Neutrophil (primary cell): ENCODE results near the gene GIMAP5.

Experiments used
- H3K27ac ChIP-seq: fragments of 200-600 bp; sonication (generic); 2 replicates; pipeline ENCODE4 v1.5.1; 2016; ENCODE audit warnings: mild to moderate bottlenecking, moderate library complexity
- H3K27me3 ChIP-seq: fragments of 200-600 bp; sonication (generic); 2 replicates; pipeline ENCODE4 v1.6.0; 2016; ENCODE audit warnings: mild to moderate bottlenecking
- H3K36me3 ChIP-seq: fragments of 200-600 bp; sonication (generic); 2 replicates; pipeline ENCODE4 v1.5.1; 2017
- H3K4me1 ChIP-seq, 2 experiments: fragments of 200-600 bp in 1 of 2; sonication (generic) in 1 of 2; 1 replicate in 1 of 2; 2 replicates in 1 of 2; pipeline versions ENCODE4 v1.5.1 to v1.6.1; 2013 to 2016; ENCODE audit warnings: low read depth in 1 of 2, low read length in 1 of 2, mild to moderate bottlenecking in 1 of 2, moderate library complexity in 1 of 2; ENCODE audit not compliant: control insufficient read depth in 1 of 2, insufficient read depth in 1 of 2
- H3K4me3 ChIP-seq, 2 experiments: fragments of 200-600 bp in 1 of 2; sonication (generic) in 1 of 2; 1 replicate in 1 of 2; 2 replicates in 1 of 2; pipeline ENCODE4 v1.5.1; 2013 to 2016; ENCODE audit warnings: low read depth in 1 of 2, low read length in 1 of 2, mild to moderate bottlenecking in 1 of 2, moderate library complexity in 1 of 2
- H3K9me3 ChIP-seq: fragments of 200-600 bp; sonication (generic); 2 replicates; pipeline ENCODE4 v1.5.1; 2016
- CTCF ChIP-seq: fragments of 200-600 bp; sonication (generic); IDR thresholded peaks from 2 replicates; pipeline ENCODE4 v1.5.1; 2016; ENCODE audit warnings: antibody characterized with exemption

The GIMAP5 gene

GRCh38 chr7:150734254-150734653 is 3.0 kb upstream of the GIMAP5 start:
- Histone ChIP-seq H3K9me3 (no peaks in the 10 kb centered on the region), H3K36me3 (no peaks in the 10 kb centered on the region), H3K4me1 (peaks cover 9 to 10% of the 10 kb centered on the region in 2 experiments), H3K4me3 (no peak overlapping the region), H3K27me3 (peaks cover 19% of the 10 kb centered on the region), H3K27ac (no peak overlapping the region)
- no peak for TF ChIP-seq CTCF

- H3K9me3 ChIP-seq: no peaks in the 10 kb centered on the region
- no peak overlapping the region for H3K4me3 ChIP-seq
- no peak for TF ChIP-seq CTCF
- no peaks in the 10 kb centered on the region for H3K36me3 ChIP-seq
- H3K4me1 ChIP-seq: peaks cover 9 to 10% of the 10 kb centered on the region in 2 experiments
- no peak overlapping the region for H3K27ac ChIP-seq
- peaks cover 19% of the 10 kb centered on the region for H3K27me3 ChIP-seq
These were observed 1.4 kb upstream of the GIMAP5 start for GRCh38 chr7:150735596-150736358.

GRCh38 chr7:150736864-150737263 is 354 bp upstream of the GIMAP5 start:
- Histone ChIP-seq H3K4me3 (no peak overlapping the region), H3K9me3 (no peaks in the 10 kb centered on the region), H3K27ac (no peak overlapping the region), H3K4me1 (peaks cover 9 to 10% of the 10 kb centered on the region in 2 experiments), H3K27me3 (peaks cover 19% of the 10 kb centered on the region), H3K36me3 (no peaks in the 10 kb centered on the region)
- TF ChIP-seq CTCF: no peak

- TF ChIP-seq CTCF: no peak
- Histone ChIP-seq H3K4me1 (peaks cover 9 to 10% of the 10 kb centered on the region in 2 experiments), H3K27ac (no peak overlapping the region), H3K36me3 (no peaks in the 10 kb centered on the region), H3K9me3 (no peaks in the 10 kb centered on the region), H3K4me3 (no peak overlapping the region), H3K27me3 (peaks cover 19% of the 10 kb centered on the region)
These were observed 874 bp downstream of the GIMAP5 start for GRCh38 chr7:150738092-150738491.

GRCh38 chr7:150738591-150739001 is 1.4 kb downstream of the GIMAP5 start:
- H3K9me3 ChIP-seq: no peaks in the 10 kb centered on the region
- H3K4me3 ChIP-seq: no peak overlapping the region
- TF ChIP-seq CTCF: no peak

More at GRCh38 chr7:150738591-150739001, 1.4 kb downstream of the GIMAP5 start:
- Histone ChIP-seq H3K27ac (no peak overlapping the region), H3K36me3 (no peaks in the 10 kb centered on the region), H3K27me3 (peaks cover 19% of the 10 kb centered on the region), H3K4me1 (peaks cover 9 to 10% of the 10 kb centered on the region in 2 experiments)
